GM06990 (cell line): ENCODE data around the gene TSC22D1.

ENCODE experiments used
- DNase-seq: peaks from one replicate; pipeline ENCODE4 v3.0.0-alpha.2; 2011; ENCODE audit not compliant: insufficient read length; ENCODE audit errors: extremely low read depth
- H3K27me3 ChIP-seq: replicated peaks from 2 replicates; pipeline ENCODE4 v1.6.0; 2011; ENCODE audit warnings: low read length; ENCODE audit not compliant: control insufficient read depth, insufficient read depth
- H3K36me3 ChIP-seq: 2 replicates; pipeline ENCODE4 v1.5.1; 2011; ENCODE audit warnings: low read length; ENCODE audit not compliant: control insufficient read depth, insufficient read depth
- H3K4me3 ChIP-seq: replicated peaks from 2 replicates; pipeline ENCODE4 v1.5.1; 2011; ENCODE audit warnings: low read depth, mild to moderate bottlenecking, control low read depth, low read length
- TF ChIP-seq, protein P1 (sequence below): IDR thresholded peaks from 2 replicates; pipeline ENCODE4 v1.5.1; 2011; ENCODE audit warnings: low read length, control low read depth, mild to moderate bottlenecking, inconsistent platforms; ENCODE audit not compliant: insufficient read depth, poor library complexity, severe bottlenecking

TSC22D1 gene

DNA sequence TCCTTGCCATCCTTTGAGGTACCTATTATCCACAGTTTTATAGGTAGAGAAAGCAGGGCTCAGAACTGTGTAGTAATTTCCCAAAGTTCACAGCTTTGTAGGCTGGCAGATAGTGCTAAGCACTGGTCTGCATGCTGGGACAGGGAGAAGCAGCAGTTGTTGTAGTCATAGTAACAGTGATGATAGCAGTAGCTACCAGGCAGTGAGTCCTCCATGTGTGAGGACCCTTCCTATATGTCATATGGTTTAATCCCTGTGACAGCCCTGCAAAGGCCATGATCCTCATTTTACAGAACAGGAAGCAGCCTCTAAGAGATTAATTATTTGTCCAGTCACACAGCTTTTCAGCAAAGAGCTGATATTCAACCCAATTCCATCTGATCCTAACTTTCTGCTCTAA lies 181.5 kb downstream of the TSC22D1 start:
- no peaks in the 10 kb centered on the region for H3K36me3 ChIP-seq
- no peaks in the 10 kb centered on the region; the same call in 1 of the 2 replicates for H3K27me3 ChIP-seq
- H3K4me3 ChIP-seq = no peak overlapping the region
- TF ChIP-seq, protein P1, sequence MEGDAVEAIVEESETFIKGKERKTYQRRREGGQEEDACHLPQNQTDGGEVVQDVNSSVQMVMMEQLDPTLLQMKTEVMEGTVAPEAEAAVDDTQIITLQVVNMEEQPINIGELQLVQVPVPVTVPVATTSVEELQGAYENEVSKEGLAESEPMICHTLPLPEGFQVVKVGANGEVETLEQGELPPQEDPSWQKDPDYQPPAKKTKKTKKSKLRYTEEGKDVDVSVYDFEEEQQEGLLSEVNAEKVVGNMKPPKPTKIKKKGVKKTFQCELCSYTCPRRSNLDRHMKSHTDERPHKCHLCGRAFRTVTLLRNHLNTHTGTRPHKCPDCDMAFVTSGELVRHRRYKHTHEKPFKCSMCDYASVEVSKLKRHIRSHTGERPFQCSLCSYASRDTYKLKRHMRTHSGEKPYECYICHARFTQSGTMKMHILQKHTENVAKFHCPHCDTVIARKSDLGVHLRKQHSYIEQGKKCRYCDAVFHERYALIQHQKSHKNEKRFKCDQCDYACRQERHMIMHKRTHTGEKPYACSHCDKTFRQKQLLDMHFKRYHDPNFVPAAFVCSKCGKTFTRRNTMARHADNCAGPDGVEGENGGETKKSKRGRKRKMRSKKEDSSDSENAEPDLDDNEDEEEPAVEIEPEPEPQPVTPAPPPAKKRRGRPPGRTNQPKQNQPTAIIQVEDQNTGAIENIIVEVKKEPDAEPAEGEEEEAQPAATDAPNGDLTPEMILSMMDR = no peak
- DNase-seq = no peak

DNA sequence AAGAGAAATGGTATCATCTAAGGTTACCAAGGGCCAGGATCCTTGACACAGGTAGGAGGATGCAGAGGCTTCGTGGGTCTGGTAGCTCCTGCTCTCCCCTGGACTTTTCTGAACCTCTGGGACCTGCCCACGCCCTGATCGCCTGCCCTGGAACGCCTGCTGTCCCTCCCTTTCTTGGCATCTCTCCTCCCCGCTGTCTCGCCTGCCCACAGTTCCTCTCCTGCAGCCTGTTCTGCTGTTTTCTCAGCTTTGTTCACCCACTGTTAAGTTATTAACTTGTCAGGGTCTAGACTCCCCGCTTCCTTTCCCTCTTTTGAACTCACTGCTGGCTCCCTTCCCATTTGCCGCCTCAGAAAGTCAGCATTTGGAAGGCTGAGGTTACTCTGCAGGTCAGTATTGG lies 182.7 kb downstream of the TSC22D1 start:
- DNase-seq = no peak
- Histone ChIP-seq H3K27me3 (no peaks in the 10 kb centered on the region; the same call in 1 of the 2 replicates), H3K4me3 (no peak overlapping the region), H3K36me3 (no peaks in the 10 kb centered on the region)
- TF ChIP-seq, protein P1 = no peak

DNA sequence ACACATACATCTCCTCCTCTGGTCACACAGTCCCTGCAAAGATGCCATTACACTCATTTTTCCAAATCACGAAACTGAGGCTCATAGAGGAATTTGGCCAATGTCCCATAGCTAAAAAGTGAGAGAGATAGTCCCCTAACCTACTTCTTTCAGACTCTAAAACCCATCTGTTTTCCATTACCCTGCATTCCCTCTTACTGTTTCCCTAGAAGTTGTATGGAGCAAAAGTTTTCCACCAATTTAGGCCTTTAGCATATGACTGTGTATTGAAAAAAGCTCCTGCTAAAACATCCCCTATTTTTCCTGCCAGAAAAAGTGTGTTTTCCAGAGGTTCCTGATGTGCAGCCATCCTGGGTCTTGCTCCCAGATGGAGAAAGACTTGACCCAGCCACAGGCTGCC lies 186.3 kb downstream of the TSC22D1 start:
- no peaks in the 10 kb centered on the region for H3K36me3 ChIP-seq
- no peak overlapping the region for H3K4me3 ChIP-seq
- H3K27me3 ChIP-seq = no peaks in the 10 kb centered on the region; the same call in 1 of the 2 replicates
- no peak for DNase-seq
- TF ChIP-seq, protein P1 = no peak

DNA sequence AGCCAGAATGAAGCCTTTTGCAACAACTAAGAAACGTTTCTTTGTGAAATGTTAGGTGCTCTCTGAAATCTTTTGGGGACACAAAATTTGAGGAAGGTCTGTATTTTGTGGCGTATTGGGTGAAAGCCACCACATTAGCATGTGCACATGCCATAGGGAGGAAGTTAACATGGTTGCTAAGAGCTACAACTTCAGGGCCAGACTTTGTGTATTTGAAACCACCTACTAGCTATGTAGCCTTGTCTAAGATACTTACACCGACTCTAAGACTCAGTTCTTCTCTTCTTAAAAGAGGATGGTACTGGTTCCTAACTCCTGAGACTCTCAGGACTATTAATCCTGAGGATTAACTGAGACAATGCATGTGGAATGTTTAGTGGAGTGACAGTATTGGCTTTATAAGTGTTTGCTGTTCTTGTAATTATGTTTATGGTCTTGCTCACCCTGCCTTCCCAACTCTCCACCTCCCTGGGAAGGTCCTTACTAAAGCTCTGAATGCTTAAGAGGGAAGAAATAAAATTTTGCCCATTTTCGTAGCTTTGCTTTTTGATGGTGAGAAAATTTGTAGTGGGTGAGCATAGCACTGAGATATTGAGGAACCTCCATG lies 187.0 kb downstream of the TSC22D1 start:
- Histone ChIP-seq H3K36me3 (no peaks in the 10 kb centered on the region), H3K27me3 (no peaks in the 10 kb centered on the region; the same call in 1 of the 2 replicates), H3K4me3 (no peak overlapping the region)
- TF ChIP-seq, protein P1 = no peak
- no peak for DNase-seq

DNA sequence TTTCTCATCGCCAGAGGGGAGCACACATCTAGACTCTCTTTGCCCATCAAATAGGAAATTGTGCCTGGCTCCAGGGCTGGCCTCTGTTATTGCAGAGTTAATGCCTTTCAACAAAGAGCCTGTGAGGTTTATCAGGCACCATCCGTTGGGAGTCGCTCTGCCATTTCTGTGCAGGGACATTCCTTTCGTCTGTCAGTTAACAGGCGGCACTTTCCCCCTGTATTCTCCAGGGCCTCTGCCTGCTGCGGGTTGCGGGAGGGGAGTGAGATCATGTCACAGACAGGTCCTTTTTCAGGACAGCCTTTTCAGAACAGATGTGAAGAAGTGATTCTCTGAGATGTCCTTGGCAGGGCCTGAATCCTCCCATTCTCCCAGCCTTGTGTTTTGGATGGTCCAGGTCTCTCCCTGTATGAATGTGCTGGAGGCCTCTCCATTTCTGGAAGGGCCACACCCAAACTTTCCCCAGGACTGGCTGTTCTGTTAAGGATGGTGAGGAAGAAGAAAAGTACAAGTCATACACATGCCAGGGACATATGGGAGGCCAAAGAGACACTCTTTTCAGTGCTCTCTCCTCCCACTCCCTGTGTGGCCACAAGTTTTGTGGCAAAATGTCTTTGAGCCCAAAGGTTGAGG lies 187.6 kb downstream of the TSC22D1 start:
- no peaks in the 10 kb centered on the region for H3K36me3 ChIP-seq
- no peak overlapping the region for H3K4me3 ChIP-seq
- TF ChIP-seq, protein P1 = no peak
- H3K27me3 ChIP-seq = no peaks in the 10 kb centered on the region; the same call in 1 of the 2 replicates
- DNase-seq = no peak
